GM23338 (cell line): ENCODE data around the gene DAAM1. TPM values are rescaled to one million over a fixed set of nuclear protein-coding genes. Genes with fewer than 3 reads are reported as not detected.

Experiments
- ATAC-seq: fragments of 200-7000 bp; cut with Tn5 transposase; 3 replicates; pipeline ENCODE4 v1.9.1; 2020
- DNase-seq: peaks from one replicate; pipeline ENCODE4 v3.0.0-alpha.2; 2015; ENCODE audit warnings: low spot score
- H2AFZ ChIP-seq: fragments of 200-600 bp; sonication (generic); 2 replicates; pipeline ENCODE4 v1.8.0; 2016; ENCODE audit warnings: antibody characterized with exemption, mild to moderate bottlenecking, moderate library complexity
- H3F3A ChIP-seq: fragments of 200-600 bp; sonication (generic); replicated peaks from 2 replicates; pipeline ENCODE4 v1.8.0; 2017; ENCODE audit warnings: antibody characterized with exemption, mixed run types, low read depth
- H3K27ac ChIP-seq: fragments of 200-600 bp; sonication (generic); 2 replicates; pipeline ENCODE4 v1.6.1; 2016; ENCODE audit warnings: low read depth
- H3K27me3 ChIP-seq: fragments of 200-600 bp; sonication (generic); 2 replicates; pipeline ENCODE4 v1.8.0; 2016; ENCODE audit warnings: mild to moderate bottlenecking, mixed run types, moderate library complexity; ENCODE audit not compliant: insufficient read depth
- H3K36me3 ChIP-seq: fragments of 200-600 bp; sonication (generic); 2 replicates; pipeline ENCODE4 v1.8.0; 2016; ENCODE audit warnings: mild to moderate bottlenecking; ENCODE audit not compliant: insufficient read depth
- H3K4me1 ChIP-seq: fragments of 200-600 bp; sonication (generic); 2 replicates; pipeline ENCODE4 v1.8.0; 2016; ENCODE audit warnings: mild to moderate bottlenecking, moderate library complexity; ENCODE audit not compliant: insufficient read depth
- H3K4me2 ChIP-seq: fragments of 200-600 bp; sonication (generic); 2 replicates; pipeline ENCODE4 v1.7.1; 2017; ENCODE audit warnings: mixed run types
- H3K4me3 ChIP-seq: fragments of 200-600 bp; sonication (generic); 2 replicates; pipeline ENCODE4 v1.6.1; 2016; ENCODE audit warnings: mixed run types
- H3K79me2 ChIP-seq: fragments of 200-600 bp; sonication (generic); replicated peaks from 2 replicates; pipeline ENCODE4 v1.8.0; 2017; ENCODE audit warnings: mild to moderate bottlenecking; ENCODE audit not compliant: insufficient read depth
- H3K9me2 ChIP-seq: fragments of 200-600 bp; sonication (generic); 2 replicates; pipeline ENCODE4 v1.8.0; 2017; ENCODE audit not compliant: insufficient read depth
- H4K20me1 ChIP-seq: fragments of 200-600 bp; sonication (generic); replicated peaks from 2 replicates; pipeline ENCODE4 v1.8.0; 2017; ENCODE audit warnings: mild to moderate bottlenecking; ENCODE audit not compliant: insufficient read depth
- H3K27ac Mint-ChIP-seq: 2 replicates; pipeline ENCODE4 v1.8.0; 2020; ENCODE audit warnings: inconsistent platforms, mild to moderate bottlenecking, moderate library complexity, mixed read lengths
- H3K27me3 Mint-ChIP-seq: 3 replicates; pipeline ENCODE4 v1.8.0; 2022; ENCODE audit warnings: low read depth, mild to moderate bottlenecking, moderate library complexity, mixed read lengths, inconsistent platforms; ENCODE audit not compliant: insufficient read depth, poor library complexity
- H3K36me3 Mint-ChIP-seq: 3 replicates; pipeline ENCODE4 v1.8.0; 2021; ENCODE audit warnings: low read depth, mild to moderate bottlenecking, inconsistent platforms, moderate library complexity, mixed read lengths
- H3K4me1 Mint-ChIP-seq: 3 replicates; pipeline ENCODE4 v1.8.0; 2020; ENCODE audit warnings: mild to moderate bottlenecking, inconsistent platforms, mixed read lengths
- H3K4me3 Mint-ChIP-seq: 3 replicates; pipeline ENCODE4 v1.8.0; 2021; ENCODE audit warnings: moderate library complexity, mild to moderate bottlenecking, inconsistent platforms, mixed read lengths
- H3K9me3 Mint-ChIP-seq: 3 replicates; pipeline ENCODE4 v1.8.0; 2020; ENCODE audit warnings: moderate library complexity, mild to moderate bottlenecking, inconsistent platforms, mixed read lengths
- CREB1 ChIP-seq: fragments of 250-450 bp; sonication (Bioruptor Pico); IDR thresholded peaks from 2 replicates; pipeline ENCODE4 v1.5.0; 2020; ENCODE audit warnings: low read depth, mild to moderate bottlenecking, moderate library complexity
- EZH2 ChIP-seq: fragments of 200-600 bp; sonication (generic); IDR thresholded peaks from one replicate; pipeline ENCODE4 v1.8.0; 2017; ENCODE audit warnings: antibody characterized with exemption, mild to moderate bottlenecking, low read depth; ENCODE audit not compliant: unreplicated experiment
- EZH2phosphoT487 ChIP-seq: fragments of 200-600 bp; sonication (generic); IDR thresholded peaks from one replicate; pipeline ENCODE4 v1.8.1; 2018; ENCODE audit warnings: antibody characterized with exemption; ENCODE audit not compliant: unreplicated experiment
- NANOG ChIP-seq: IDR thresholded peaks from 2 replicates; pipeline ENCODE4 v1.6.1; 2016; ENCODE audit warnings: antibody characterized with exemption, borderline replicate concordance
- REST ChIP-seq: IDR thresholded peaks from one replicate; pipeline ENCODE4 v1.6.1; 2018; ENCODE audit warnings: antibody characterized with exemption; ENCODE audit not compliant: unreplicated experiment
- STAT1 ChIP-seq: IDR thresholded peaks from one replicate; pipeline ENCODE4 v1.6.1; 2016; ENCODE audit warnings: antibody characterized with exemption; ENCODE audit not compliant: unreplicated experiment
- ZNF114 ChIP-seq: fragments of 250-450 bp; sonication (Bioruptor Pico); IDR thresholded peaks from 2 replicates; pipeline ENCODE4 v1.5.0; 2020; ENCODE audit warnings: mild to moderate bottlenecking, moderate library complexity
- ZNF331 ChIP-seq: fragments of 250-450 bp; sonication (Bioruptor Pico); IDR thresholded peaks from 2 replicates; pipeline ENCODE4 v1.5.0; 2020; ENCODE audit warnings: low read depth, mild to moderate bottlenecking, moderate library complexity
- ZNF462 ChIP-seq: fragments of 250-450 bp; sonication (Bioruptor Pico); IDR thresholded peaks from 2 replicates; pipeline ENCODE4 v1.5.0; 2020; ENCODE audit warnings: mild to moderate bottlenecking, moderate library complexity
- polyA plus RNA-seq: library from polyadenylated mRNA; unstranded; fragments of >200 nt; fragmentation: Nextera tagmentation; extraction: Ambion mirVana; gene quantifications from 2 replicates; pipeline ENCODE4 v1.2.1, GENCODE V29; 2016
- total RNA-seq: library from RNA; depleted of rRNA; stranded (reverse); fragments of >200 nt; shearing (Covaris generic); gene quantifications from 2 replicates; pipeline ENCODE4 v1.2.3, GENCODE V29; 2014
- TF ChIP-seq, protein P1 (sequence below): IDR thresholded peaks from 2 replicates; pipeline ENCODE4 v1.6.1; 2016; ENCODE audit warnings: antibody characterized with exemption
- TF ChIP-seq, protein P2 (sequence below), 2 experiments: fragments of 200-600 bp in 1 of 2; sonication (generic) in 1 of 2; conservative IDR thresholded peaks; 2 replicates each; pipeline versions ENCODE4 v1.5.1 to v1.6.1; 2016 to 2017; ENCODE audit warnings: antibody characterized with exemption in 2 of 2, low read depth in 2 of 2, mild to moderate bottlenecking in 2 of 2, moderate library complexity in 1 of 2

The DAAM1 gene
- total and polyA plus RNA-seq, 2 experiments from 2014 or later: 36.3 to 42.1 TPM

DNA sequence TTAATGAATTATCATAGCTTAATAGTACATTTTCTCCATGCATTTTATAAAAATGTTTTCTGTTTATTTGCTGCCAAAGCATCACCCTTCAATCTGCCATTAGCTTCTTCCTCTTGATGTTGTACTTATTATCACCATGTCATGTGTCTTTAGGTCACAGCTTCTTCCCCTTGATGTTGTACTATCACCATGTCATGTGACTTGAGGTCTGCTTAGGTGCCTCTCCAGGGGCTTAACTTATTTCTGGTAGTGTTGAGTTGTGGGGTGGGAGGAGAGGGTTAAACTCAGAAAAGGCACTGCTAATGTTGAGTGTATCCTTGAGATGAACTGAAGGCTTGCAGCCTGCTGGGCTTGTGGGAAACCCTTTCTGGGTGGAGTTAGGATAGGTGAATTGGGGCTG is 87.8 kb downstream of the DAAM1 start:
- H3K4me3 Mint-ChIP-seq: no peak overlapping the region
- DNase-seq (no peak), ATAC-seq (no peak)
- H3K9me3 Mint-ChIP-seq: peaks cover 2% of the 10 kb centered on the region; the same call in 2 of the 3 replicates
- no peak overlapping the region for H3K4me2 ChIP-seq
- TF ChIP-seq ZNF114 (CRISPR knock-in tag): no peak
- no peak for TF ChIP-seq STAT1
- TF ChIP-seq, protein P1, sequence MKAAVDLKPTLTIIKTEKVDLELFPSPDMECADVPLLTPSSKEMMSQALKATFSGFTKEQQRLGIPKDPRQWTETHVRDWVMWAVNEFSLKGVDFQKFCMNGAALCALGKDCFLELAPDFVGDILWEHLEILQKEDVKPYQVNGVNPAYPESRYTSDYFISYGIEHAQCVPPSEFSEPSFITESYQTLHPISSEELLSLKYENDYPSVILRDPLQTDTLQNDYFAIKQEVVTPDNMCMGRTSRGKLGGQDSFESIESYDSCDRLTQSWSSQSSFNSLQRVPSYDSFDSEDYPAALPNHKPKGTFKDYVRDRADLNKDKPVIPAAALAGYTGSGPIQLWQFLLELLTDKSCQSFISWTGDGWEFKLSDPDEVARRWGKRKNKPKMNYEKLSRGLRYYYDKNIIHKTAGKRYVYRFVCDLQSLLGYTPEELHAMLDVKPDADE: no peak
- no peak for TF ChIP-seq ZNF331 (CRISPR knock-in tag)
- TF ChIP-seq, protein P2, sequence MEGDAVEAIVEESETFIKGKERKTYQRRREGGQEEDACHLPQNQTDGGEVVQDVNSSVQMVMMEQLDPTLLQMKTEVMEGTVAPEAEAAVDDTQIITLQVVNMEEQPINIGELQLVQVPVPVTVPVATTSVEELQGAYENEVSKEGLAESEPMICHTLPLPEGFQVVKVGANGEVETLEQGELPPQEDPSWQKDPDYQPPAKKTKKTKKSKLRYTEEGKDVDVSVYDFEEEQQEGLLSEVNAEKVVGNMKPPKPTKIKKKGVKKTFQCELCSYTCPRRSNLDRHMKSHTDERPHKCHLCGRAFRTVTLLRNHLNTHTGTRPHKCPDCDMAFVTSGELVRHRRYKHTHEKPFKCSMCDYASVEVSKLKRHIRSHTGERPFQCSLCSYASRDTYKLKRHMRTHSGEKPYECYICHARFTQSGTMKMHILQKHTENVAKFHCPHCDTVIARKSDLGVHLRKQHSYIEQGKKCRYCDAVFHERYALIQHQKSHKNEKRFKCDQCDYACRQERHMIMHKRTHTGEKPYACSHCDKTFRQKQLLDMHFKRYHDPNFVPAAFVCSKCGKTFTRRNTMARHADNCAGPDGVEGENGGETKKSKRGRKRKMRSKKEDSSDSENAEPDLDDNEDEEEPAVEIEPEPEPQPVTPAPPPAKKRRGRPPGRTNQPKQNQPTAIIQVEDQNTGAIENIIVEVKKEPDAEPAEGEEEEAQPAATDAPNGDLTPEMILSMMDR (conservative IDR thresholded peaks at IDR 0.05; ENCODE audit: low read depth in 2 of 2): no peak
- TF ChIP-seq EZH2phosphoT487: no peak
- TF ChIP-seq CREB1: no peak
- no peak for TF ChIP-seq REST
- TF ChIP-seq EZH2: no peak
- no peak for TF ChIP-seq ZNF462 (CRISPR knock-in tag)
- no peak for TF ChIP-seq NANOG
- no peaks in the 10 kb centered on the region for H3K4me1 ChIP-seq
- H3K27ac Mint-ChIP-seq: no peak overlapping the region
- no peaks in the 10 kb centered on the region for H3K9me2 ChIP-seq
- no peaks in the 10 kb centered on the region for H3K79me2 ChIP-seq
- H2AFZ ChIP-seq: no peak overlapping the region
- no peaks in the 10 kb centered on the region for H3K36me3 ChIP-seq
- no peak overlapping the region for H3K4me3 ChIP-seq
- H3K27me3 ChIP-seq: no peaks in the 10 kb centered on the region
- no peaks in the 10 kb centered on the region for H4K20me1 ChIP-seq
- H3K27ac ChIP-seq: no peak overlapping the region
- H3K36me3 Mint-ChIP-seq: peaks cover 3% of the 10 kb centered on the region; the same call in 1 of the 3 replicates
- peaks cover 2% of the 10 kb centered on the region for H3K27me3 Mint-ChIP-seq
- H3K4me1 Mint-ChIP-seq: peaks cover 10% of the 10 kb centered on the region; the same call in 2 of the 3 replicates
- H3F3A ChIP-seq: no peaks in the 10 kb centered on the region
